H1 (cell line): Measurements from ENCODE around the gene FAIM2. TPM values are rescaled to one million over a fixed set of nuclear protein-coding genes. Genes with fewer than 3 reads are reported as not detected.

Experiments used
- CTCF ChIA-PET: fragments of 300-600 bp; sonication (Branson Sonifier 250); formaldehyde crosslinking; loops from one replicate; lab custom pipeline; 2021; ENCODE audit not compliant: partially characterized antibody; lab: Charles Lee
- POLR2A ChIA-PET: fragments of 300-600 bp; sonication (Branson Sonifier 250); formaldehyde crosslinking; loops from one replicate; lab custom pipeline; 2021; ENCODE audit warnings: inconsistent platforms; ENCODE audit not compliant: partially characterized antibody; lab: Charles Lee
- DNase-seq, 2 experiments: peaks; one replicate each; pipeline versions ENCODE4 v3.0.0 to v3.0.0-alpha.2; 2010 to 2022; ENCODE audit warnings: low spot score in 2 of 2, low read depth in 1 of 2, mixed read lengths in 1 of 2
- FAIRE-seq: peaks from 2 replicates; lab custom pipeline; 2011; peaks lifted over from hg19 to GRCh38; lab: Jason Lieb, UNC
- H2AFZ ChIP-seq: 2 replicates; pipeline ENCODE4 v1.8.1; 2012; ENCODE audit warnings: low read length, inconsistent platforms
- H2AK5ac ChIP-seq: 2 replicates; pipeline ENCODE4 v1.6.1; 2013; ENCODE audit warnings: low read depth, low read length
- H2BK120ac ChIP-seq: replicated peaks from 2 replicates; pipeline ENCODE3; 2013; ENCODE audit warnings: low read depth, low read length, inconsistent platforms
- H2BK12ac ChIP-seq: 2 replicates; pipeline ENCODE4 v1.6.1; 2013; ENCODE audit warnings: low read depth, low read length
- H2BK15ac ChIP-seq: 2 replicates; pipeline ENCODE4 v1.6.1; 2013; ENCODE audit warnings: low read length
- H2BK20ac ChIP-seq: 2 replicates; pipeline ENCODE4 v1.6.1; 2013; ENCODE audit warnings: low read length
- H2BK5ac ChIP-seq: 2 replicates; pipeline ENCODE4 v1.6.1; 2013; ENCODE audit warnings: low read depth, low read length
- H3K14ac ChIP-seq: 2 replicates; pipeline ENCODE4 v1.6.1; 2013; ENCODE audit warnings: inconsistent platforms; ENCODE audit not compliant: insufficient read length
- H3K18ac ChIP-seq: 2 replicates; pipeline ENCODE4 v1.6.1; 2013; ENCODE audit warnings: low read length; ENCODE audit errors: extremely low read depth
- H3K23ac ChIP-seq: 2 replicates; pipeline ENCODE4 v1.6.1; 2013; ENCODE audit warnings: inconsistent platforms; ENCODE audit not compliant: insufficient read length
- H3K23me2 ChIP-seq: 2 replicates; pipeline ENCODE4 v1.6.1; 2013; ENCODE audit warnings: low read depth, low read length
- H3K27ac ChIP-seq: 2 replicates; pipeline ENCODE4 v1.6.1; 2011; ENCODE audit warnings: low read depth, low read length, inconsistent platforms
- H3K27me3 ChIP-seq, 4 experiments: replicated peaks in 1 of 4; 1 replicate in 1 of 4; 2 replicates in 3 of 4; pipeline versions ENCODE4 v1.6.1 to v1.8.1; 2011 to 2013; ENCODE audit warnings: low read length in 3 of 4, mild to moderate bottlenecking in 3 of 4, inconsistent platforms in 2 of 4, mixed read lengths in 2 of 4, moderate library complexity in 1 of 4; ENCODE audit not compliant: control insufficient read depth in 3 of 4, insufficient read depth in 3 of 4; ENCODE audit errors: extremely low read depth in 1 of 4
- H3K36me3 ChIP-seq, 4 experiments: 2 replicates each; pipeline versions ENCODE4 v1.6.1 to v1.8.1; 2011 to 2013; ENCODE audit warnings: mild to moderate bottlenecking in 4 of 4, low read length in 3 of 4, moderate library complexity in 2 of 4, control low read depth in 1 of 4, inconsistent platforms in 1 of 4; ENCODE audit not compliant: insufficient read depth in 4 of 4, control insufficient read depth in 2 of 4
- H3K4ac ChIP-seq: replicated peaks from 2 replicates; pipeline ENCODE3; 2013; ENCODE audit warnings: low read length, low read depth, mixed read lengths, inconsistent platforms; ENCODE audit not compliant: insufficient read length
- H3K4me1 ChIP-seq, 4 experiments: replicated peaks in 1 of 4; 1 replicate in 1 of 4; 2 replicates in 3 of 4; pipeline versions ENCODE4 v1.6.1 to v1.8.1; 2011 to 2013; ENCODE audit warnings: low read length in 3 of 4, inconsistent platforms in 2 of 4, mixed read lengths in 1 of 4; ENCODE audit not compliant: insufficient read depth in 4 of 4, control insufficient read depth in 3 of 4
- H3K4me2 ChIP-seq, 2 experiments: 2 replicates each; pipeline versions ENCODE4 v1.6.1 to v1.8.1; 2011 to 2013; ENCODE audit warnings: low read depth in 2 of 2, low read length in 2 of 2, control low read depth in 1 of 2, inconsistent platforms in 1 of 2, mild to moderate bottlenecking in 1 of 2; ENCODE audit not compliant: insufficient read depth in 1 of 2
- H3K4me3 ChIP-seq, 4 experiments: fragments of 200-600, 300-600 bp in 1 of 4; sonication (generic), shearing (Covaris generic), sonication (Bioruptor Twin) in 1 of 4; 2 replicates each; pipeline versions ENCODE4 v1.5.1 to v1.8.1; 2011 to 2016; ENCODE audit warnings: low read length in 4 of 4, low read depth in 3 of 4, control low read depth in 2 of 4, inconsistent platforms in 2 of 4, mild to moderate bottlenecking in 2 of 4, mixed read lengths in 1 of 4, moderate library complexity in 1 of 4; ENCODE audit not compliant: insufficient read depth in 2 of 4; ENCODE audit errors: extremely low read depth in 1 of 4
- H3K56ac ChIP-seq: replicated peaks from 2 replicates; pipeline ENCODE3; 2013; ENCODE audit warnings: low read depth, mild to moderate bottlenecking, mixed read lengths, low read length, inconsistent platforms; ENCODE audit not compliant: insufficient read length
- H3K79me1 ChIP-seq: 2 replicates; pipeline ENCODE4 v1.6.1; 2013; ENCODE audit warnings: low read depth, low read length, control low read depth
- H3K79me2 ChIP-seq, 2 experiments: 2 replicates each; pipeline versions ENCODE4 v1.6.1 to v1.8.1; 2012 to 2013; ENCODE audit warnings: low read length in 2 of 2, mild to moderate bottlenecking in 2 of 2, inconsistent platforms in 1 of 2; ENCODE audit not compliant: insufficient read depth in 2 of 2, control insufficient read depth in 1 of 2
- H3K9ac ChIP-seq, 4 experiments: replicated peaks in 1 of 4; 1 replicate in 1 of 4; 2 replicates in 3 of 4; pipeline versions ENCODE4 v1.6.1 to v1.8.1; 2011 to 2013; ENCODE audit warnings: low read depth in 3 of 4, low read length in 3 of 4, control low read depth in 2 of 4, mild to moderate bottlenecking in 2 of 4, moderate library complexity in 2 of 4, inconsistent platforms in 1 of 4; ENCODE audit errors: extremely low read depth in 1 of 4
- H3K9me3 ChIP-seq, 2 experiments: 2 replicates each; pipeline versions ENCODE4 v1.6.1 to v1.8.1; 2012 to 2013; ENCODE audit warnings: mild to moderate bottlenecking in 2 of 2, moderate library complexity in 2 of 2, control low read depth in 1 of 2, inconsistent platforms in 1 of 2, low read depth in 1 of 2, low read length in 1 of 2, mixed read lengths in 1 of 2; ENCODE audit not compliant: insufficient read depth in 2 of 2
- H4K20me1 ChIP-seq, 2 experiments: replicated peaks in 1 of 2; 2 replicates each; pipeline versions ENCODE3 to v1.8.1; 2011 to 2013; ENCODE audit warnings: inconsistent platforms in 2 of 2, low read length in 2 of 2, mild to moderate bottlenecking in 1 of 2; ENCODE audit not compliant: insufficient read depth in 2 of 2, control insufficient read depth in 1 of 2
- H4K5ac ChIP-seq: 2 replicates; pipeline ENCODE4 v1.6.1; 2013; ENCODE audit warnings: low read length, low read depth, mixed read lengths, inconsistent platforms; ENCODE audit not compliant: insufficient read length
- H4K8ac ChIP-seq: 2 replicates; pipeline ENCODE4 v1.8.0; 2013; ENCODE audit warnings: mild to moderate bottlenecking, moderate library complexity, low read length, inconsistent platforms; ENCODE audit not compliant: insufficient read depth; ENCODE audit errors: extremely low read depth
- H4K91ac ChIP-seq: replicated peaks from 2 replicates; pipeline ENCODE3; 2013; ENCODE audit warnings: low read length, mixed read lengths, inconsistent platforms; ENCODE audit not compliant: insufficient read length
- CBX5 ChIP-seq: fragments of 300-800, 300-1000 bp; sonication (generic); IDR thresholded peaks from 2 replicates; pipeline ENCODE4 v1.7.1; 2016; ENCODE audit warnings: antibody characterized with exemption, low read length, low read depth
- CREB1 ChIP-seq: IDR thresholded peaks from 2 replicates; pipeline ENCODE4 v1.6.1; 2012; ENCODE audit warnings: inconsistent platforms
- SAP30 ChIP-seq: fragments of 300-600 bp; sonication (generic); IDR thresholded peaks from 2 replicates; pipeline ENCODE4 v1.7.1; 2012; ENCODE audit warnings: low read length, moderate library complexity, mild to moderate bottlenecking, inconsistent platforms; ENCODE audit not compliant: insufficient read depth, insufficient replicate concordance
- YY1 ChIP-seq: IDR thresholded peaks from 2 replicates; pipeline ENCODE4 v1.6.1; 2011; ENCODE audit warnings: low read depth, mild to moderate bottlenecking, low read length
- WGBS, 2 experiments: shearing (Covaris generic) in 1 of 2; methylation state at CpG; one replicate each; pipeline versions ENCODE4 v1.1.6 to v1.1.7; 2013 to 2015; ENCODE audit warnings: low lambda C conversion rate in 2 of 2, mixed read lengths in 2 of 2, inconsistent platforms in 1 of 2, low coverage in 1 of 2, missing lambda C conversion rate in 1 of 2; ENCODE audit not compliant: insufficient replicate concordance in 2 of 2, insufficient coverage in 1 of 2, insufficient read length in 1 of 2; ENCODE audit errors: extremely low coverage in 1 of 2, missing lambda C conversion rate in 1 of 2; 5-methylcytosine and 5-hydroxymethylcytosine counted together
- polyA plus RNA-seq, 7 experiments: library from polyadenylated mRNA; depleted of rRNA in 3 of 7; stranded (reverse) in 5 of 7; unstranded in 2 of 7; fragments of >200 nt in 5 of 7; fragments of 200-250 nt in 2 of 7; gene quantifications; 1 replicate in 5 of 7; 2 replicates in 1 of 7; 4 replicates in 1 of 7; pipeline versions ENCODE4 v1.2.1 to v1.2.3, GENCODE V29; 2011 to 2013; ENCODE audit warnings: missing spikeins in 2 of 7, mixed read lengths in 2 of 7
- total RNA-seq: library from RNA; stranded (reverse); fragmentation: NEBNext Ultra II Directional; extraction: Animal tissue kit (Norgen Biotek cat#: 25700); gene quantifications from 2 replicates; pipeline ENCODE4 v1.2.1, GENCODE V29; 2021

Gene FAIM2
- total and polyA plus RNA-seq, 2 of the 8 experiments (the other 6 are each of a cell fraction or from before 2014, with no cell fraction given) = 0.89 to 1.3 TPM

DNA sequence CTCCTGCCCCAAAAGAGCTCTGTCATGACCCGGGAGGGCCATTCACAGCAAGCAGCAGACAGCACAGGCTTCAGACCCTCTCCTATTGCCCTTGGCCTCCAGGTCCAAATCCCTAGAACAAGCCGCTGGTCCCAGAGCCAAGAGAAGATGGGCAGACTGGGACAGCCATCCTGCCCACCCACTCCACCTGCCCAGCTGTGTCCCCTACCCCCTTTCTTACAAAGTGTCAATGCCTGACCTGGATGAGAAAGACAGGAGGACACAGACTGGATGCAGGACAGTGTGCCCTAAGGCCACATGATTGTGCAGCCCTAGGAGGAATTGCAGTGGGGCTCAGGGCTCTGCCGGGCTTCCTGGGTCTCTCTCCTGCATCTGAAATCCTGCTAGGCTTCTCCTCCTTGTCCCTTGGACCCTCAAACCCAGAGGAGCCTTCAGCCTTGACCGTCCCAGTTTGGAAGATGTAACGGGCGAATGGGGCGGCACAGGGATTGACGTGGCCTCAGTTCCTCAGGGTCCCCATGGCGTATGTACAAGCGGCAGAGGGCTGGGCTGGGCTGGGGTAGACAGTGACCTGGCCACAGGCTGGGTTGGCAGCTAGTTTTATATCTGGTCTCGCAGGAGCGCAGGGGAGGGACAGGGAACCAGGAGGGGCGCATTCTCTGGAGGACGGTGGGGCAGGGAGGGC is 33.7 kb downstream of the FAIM2 start:
- no peak overlapping the region for H3K27ac ChIP-seq
- 92% methylated on average over 14 of the region's 14 CpGs; no CpG with 5 or more reads in 1 of the 2 experiments for WGBS, 2 experiments
- H4K91ac ChIP-seq = no peak overlapping the region
- no peak for FAIRE-seq
- H3K23ac ChIP-seq = no peak overlapping the region
- H3K18ac ChIP-seq = no peak overlapping the region
- H2BK15ac ChIP-seq = no peak overlapping the region
- H3K4ac ChIP-seq = no peak overlapping the region
- no peak overlapping the region for H2BK20ac ChIP-seq
- no peaks in the 10 kb centered on the region for H3K79me2 ChIP-seq
- H3K4me1 ChIP-seq = peaks cover 0 to 3% (median 1%) of the 10 kb centered on the region in 4 experiments; a peak in 3 of 7 replicates
- no peak overlapping the region for H3K14ac ChIP-seq
- H3K9ac ChIP-seq = no peak overlapping the region
- ChIA-PET POLR2A (interaction anchor here (1.0 to 1.2 kb wide), 3 partner anchors 13 to 155 kb away, joined by 3 to 4 read pairs (median 3); partner anchors contain the start of gene RACGAP1), CTCF (interaction anchor here (0.7 to 10.0 kb wide), 12 partner anchors 12 to 185 kb away, joined by 3 to 137 read pairs (median 7); partner anchors contain the start of gene AQP5)
- H2BK5ac ChIP-seq = no peak overlapping the region
- peak in 1 of 2 experiments; percentile 38 for DNase-seq
- no peak overlapping the region for H2BK12ac ChIP-seq
- H3K79me1 ChIP-seq = no peaks in the 10 kb centered on the region
- H3K23me2 ChIP-seq = no peaks in the 10 kb centered on the region
- H4K20me1 ChIP-seq = no peaks in the 10 kb centered on the region
- H4K8ac ChIP-seq = no peak overlapping the region
- no peak overlapping the region for H3K4me3 ChIP-seq
- no peak overlapping the region for H2AK5ac ChIP-seq
- no peaks in the 10 kb centered on the region for H3K36me3 ChIP-seq
- 0 out of 7 replicates have a peak, but pooled peaks cover 0 to 2% (median 0%) of the 10 kb centered on the region in 4 experiments for H3K27me3 ChIP-seq
- H3K4me2 ChIP-seq = no peak overlapping the region
- no peak overlapping the region for H2AFZ ChIP-seq
- no peak overlapping the region for H3K56ac ChIP-seq
- no peak overlapping the region for H2BK120ac ChIP-seq
- no peaks in the 10 kb centered on the region for H3K9me3 ChIP-seq
- H4K5ac ChIP-seq = no peak overlapping the region
- TF ChIP-seq CBX5 (no peak), SAP30 (no peak), YY1 (no peak), CREB1 (no peak)
